AG04449 (cell line): ENCODE data around the gene ZFAND2B.

Experiments used
- CTCF ChIA-PET: fragments of 350-600 bp; formaldehyde crosslinking; extraction: SDS; loops from one replicate; lab custom pipeline; 2021; ENCODE audit warnings: antibody characterized with exemption; lab: Yijun Ruan, JAX
- POLR2A ChIA-PET: fragments of 400-600, 350-600 bp; formaldehyde crosslinking; extraction: SDS; loops from one replicate; lab custom pipeline; 2020; ENCODE audit warnings: antibody characterized with exemption, inconsistent platforms; lab: Yijun Ruan, JAX
- DNase-seq: peaks from one replicate; pipeline ENCODE4 v3.0.0-alpha.2; 2010; ENCODE audit warnings: low read depth, low spot score
- H3K4me3 ChIP-seq: 2 replicates; pipeline ENCODE4 v1.5.1; 2011; ENCODE audit warnings: low read depth, mild to moderate bottlenecking, control low read depth, low read length
- CTCF ChIP-seq: IDR thresholded peaks from one replicate; pipeline ENCODE4 v1.5.1; 2011; ENCODE audit warnings: mild to moderate bottlenecking, moderate library complexity, low read length, control low read depth, inconsistent platforms; ENCODE audit not compliant: insufficient read depth; ENCODE audit errors: missing control alignments

Gene ZFAND2B

GRCh38 chr2:219160186-219161017 lies 46.2 kb upstream of the ZFAND2B start, which contains the start of gene NHEJ1:
TSS of gene NHEJ1 (minus strand) at chr2:219160815. CDS start at chr2:219158362, 2,453 bp downstream.
- TF ChIP-seq CTCF, result peak; percentile 96
- CTCF ChIA-PET, result interaction anchor here (0.8 to 18.2 kb wide), 52 partner anchors 10 to 369 kb away, joined by 3 to 409 read pairs (median 6); partner anchors contain the start of genes ANKZF1, ATG9A, CFAP65 and CNPPD1
- POLR2A ChIA-PET, result interaction anchor here (0.7 to 1.3 kb wide), 2 partner anchors 16 to 134 kb away, joined by 3 read pairs; partner anchors contain the start of gene CNPPD1
- peak within 1 kb of the TSS; percentile 87 for H3K4me3 ChIP-seq
- no peak for DNase-seq

GRCh38 chr2:219161097-219161496 lies 45.5 kb upstream of the ZFAND2B start:
- no peak for DNase-seq
- CTCF ChIA-PET, result interaction anchor here (3.0 to 13.6 kb wide), 4 partner anchors 12 to 137 kb away, joined by 9 to 366 read pairs (median 213); partner anchors contain the start of genes ANKZF1, ATG9A, CNPPD1 and SLC23A3
- POLR2A ChIA-PET, result no interaction called here
- no peak for TF ChIP-seq CTCF
- peak overlapping the region; percentile 87 for H3K4me3 ChIP-seq

GRCh38 chr2:219163156-219163555 lies 43.4 kb upstream of the ZFAND2B start:
- CTCF ChIA-PET, result interaction anchor here (0.8 to 4.8 kb wide), 4 partner anchors 8 to 132 kb away, joined by 4 to 35 read pairs (median 12); partner anchors contain the start of genes CNPPD1 and DNAJB2
- H3K4me3 ChIP-seq, result no peak overlapping the region
- no peak for TF ChIP-seq CTCF
- no peak for DNase-seq
- POLR2A ChIA-PET, result interaction anchor here (1.0 kb wide), 1 partner anchor 55 kb away, joined by 4 read pairs; no protein-coding TSS in a partner anchor

- H3K4me3 ChIP-seq, result no peak overlapping the region
- ChIA-PET CTCF (interaction anchor here (1.2 to 4.8 kb wide), 6 partner anchors 10 to 186 kb away, joined by 3 to 35 read pairs (median 5); partner anchors contain the start of gene CNPPD1), POLR2A (no interaction called here)
- no peak for DNase-seq
- no peak for TF ChIP-seq CTCF
These were observed 41.3 kb upstream of the ZFAND2B start for GRCh38 chr2:219165058-219165911.

GRCh38 chr2:219167997-219168396 lies 38.6 kb upstream of the ZFAND2B start:
- ChIA-PET CTCF (interaction anchor here (5.5 kb wide), 1 partner anchor 132 kb away, joined by 46 read pairs; no protein-coding TSS in a partner anchor), POLR2A (no interaction called here)
- TF ChIP-seq CTCF, result no peak
- no peak for DNase-seq
- no peak overlapping the region for H3K4me3 ChIP-seq
